Germinal center (tissue), 1 donor: ENCODE measurements around the gene DUSP2.

Experiments used
- DNase-seq: peaks from one replicate; pipeline ENCODE4 v3.0.0; 2012; ENCODE audit warnings: mixed read lengths, low spot score

The DUSP2 gene

GRCh38 chr2:96131813-96132745, 13.2 kb downstream of the DUSP2 start:
- DNase-seq = no peak

GRCh38 chr2:96131152-96131812, 14.0 kb downstream of the DUSP2 start:
- DNase-seq = no peak

DNA sequence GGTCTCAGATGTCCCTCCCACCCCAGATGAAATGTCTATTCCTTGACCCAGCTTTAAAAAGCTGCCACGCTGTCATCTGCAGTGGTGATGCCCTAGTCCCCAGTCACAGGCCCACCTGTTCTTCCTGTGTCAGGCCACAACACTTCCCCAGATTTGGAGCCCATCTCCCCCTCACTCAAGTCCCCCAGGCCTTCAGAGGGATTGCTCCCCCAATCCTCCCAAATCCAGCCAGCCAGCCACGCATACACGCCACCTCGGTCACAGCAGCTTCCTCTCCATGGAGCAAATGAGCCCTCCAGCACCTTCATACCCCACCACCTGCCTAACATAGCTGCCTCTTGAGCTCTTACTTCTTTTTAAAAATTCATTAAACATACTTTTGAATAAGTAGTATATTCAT, 14.8 kb downstream of the DUSP2 start:
- DNase-seq = no peak

DNA sequence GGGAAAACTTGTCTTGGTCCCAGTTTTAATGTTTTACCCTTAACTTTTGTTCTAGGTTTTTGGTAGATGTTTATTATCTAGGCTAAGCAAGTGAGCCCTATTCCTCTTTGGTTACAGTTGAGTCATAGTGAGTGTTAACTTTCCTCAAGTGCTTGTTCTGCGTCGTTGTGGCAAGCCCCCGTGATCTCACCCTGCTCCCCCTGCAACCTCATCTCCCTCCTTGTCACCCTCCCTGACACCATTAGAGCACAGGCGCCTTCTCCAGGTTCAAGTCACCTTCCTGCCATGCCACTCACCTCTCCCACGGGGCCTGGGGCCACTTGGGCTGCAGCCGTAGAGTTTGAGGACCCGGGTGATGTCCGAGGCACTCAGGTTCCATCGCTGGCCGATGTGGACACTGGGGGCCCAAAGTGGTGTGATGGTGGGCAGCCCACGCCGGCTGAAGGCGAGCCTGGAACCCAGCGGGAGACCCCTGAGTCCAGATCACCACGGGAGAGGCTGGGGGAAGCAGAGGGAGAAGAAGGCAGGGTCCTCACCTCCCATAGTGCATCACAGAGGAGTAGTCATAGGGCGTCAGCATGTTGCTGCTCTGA, 15.6 kb downstream of the DUSP2 start:
- no peak for DNase-seq

DNA sequence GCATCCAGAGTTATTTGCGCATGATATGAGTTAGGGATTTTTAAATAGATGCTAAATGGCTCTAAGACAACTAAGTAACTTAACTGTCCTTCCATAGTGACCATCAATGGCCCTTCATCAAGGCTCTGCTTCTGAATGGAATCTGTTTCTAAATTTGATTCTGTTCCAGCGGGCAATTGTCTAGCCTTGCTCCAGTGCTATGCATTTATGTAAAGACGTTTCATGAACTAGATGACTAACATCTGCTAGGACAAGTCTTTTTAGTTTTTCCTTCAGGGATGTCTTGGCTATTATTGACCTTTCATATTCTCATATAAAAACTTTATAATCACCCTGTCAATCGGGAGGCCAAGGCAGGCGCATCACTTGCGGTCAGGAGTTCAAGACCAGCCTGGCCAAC, 16.8 kb downstream of the DUSP2 start:
- DNase-seq = no peak

DNA sequence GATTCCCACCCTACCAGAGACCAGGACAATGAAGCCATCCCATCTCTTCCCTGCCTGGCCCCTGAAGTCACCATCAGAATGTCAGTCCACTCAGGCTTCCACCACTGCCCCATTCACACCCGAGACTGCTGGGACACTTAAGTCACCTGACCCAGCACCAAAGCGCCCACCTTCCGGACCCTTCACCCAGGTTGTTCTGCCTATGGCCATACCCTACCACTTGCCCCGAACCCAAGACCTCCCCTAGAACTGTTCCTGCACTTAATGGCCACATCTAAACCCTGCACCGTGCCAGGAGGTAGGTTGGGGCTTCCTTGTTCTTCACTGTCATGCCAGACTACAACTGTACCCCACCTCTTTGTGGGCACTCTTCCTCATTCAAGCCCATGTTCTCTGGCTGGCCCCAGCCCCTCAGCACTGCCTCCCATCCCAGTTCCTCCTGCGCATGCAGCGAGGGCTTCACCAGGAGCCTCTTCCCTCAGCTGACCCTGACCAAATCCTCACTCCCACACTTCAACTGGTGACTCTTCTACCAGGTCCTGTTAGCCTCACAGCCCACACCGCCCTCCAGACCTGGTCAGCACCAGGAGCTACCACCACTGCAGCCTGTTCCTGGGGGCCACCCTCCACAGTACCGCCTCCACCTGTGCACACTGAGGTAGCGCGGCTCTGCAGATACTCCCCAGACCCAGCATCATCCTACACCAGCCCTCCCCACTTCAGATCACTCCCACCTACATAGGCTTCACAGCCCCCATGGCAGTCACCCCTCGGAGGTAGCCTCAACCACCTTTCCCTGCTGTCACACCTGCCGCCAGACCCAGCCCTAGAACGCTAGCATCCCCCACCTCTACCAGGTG, 20.6 kb downstream of the DUSP2 start:
- DNase-seq = no peak

- DNase-seq = no peak
Observed at GRCh38 chr2:96123936-96124335, 21.3 kb downstream of the DUSP2 start.

GRCh38 chr2:96123290-96123689, 21.9 kb downstream of the DUSP2 start:
- no peak for DNase-seq

DNA sequence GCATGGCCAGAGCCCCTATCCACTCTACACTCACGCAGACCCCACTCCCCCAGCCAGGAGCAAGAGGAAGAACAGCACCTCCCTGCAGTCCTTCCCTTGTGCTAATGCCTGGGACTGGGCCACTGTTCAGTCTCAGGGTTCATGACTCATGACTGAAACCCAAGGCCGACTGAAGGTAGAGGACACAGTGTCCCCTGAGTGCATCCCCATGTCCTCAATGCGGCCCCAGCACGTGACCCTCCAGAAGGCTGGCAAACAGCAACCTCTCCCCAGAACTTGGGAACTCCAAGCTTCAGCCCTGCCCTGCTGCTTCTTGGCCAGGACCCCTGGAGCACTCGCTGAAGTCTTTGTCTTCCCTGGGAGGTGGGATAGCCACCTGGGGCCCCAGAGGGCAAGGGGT, 22.8 kb downstream of the DUSP2 start:
- DNase-seq = no peak

GRCh38 chr2:96121414-96121813, 23.8 kb downstream of the DUSP2 start:
- DNase-seq = no peak

GRCh38 chr2:96120991-96121390, 24.2 kb downstream of the DUSP2 start:
- DNase-seq = no peak

DNA sequence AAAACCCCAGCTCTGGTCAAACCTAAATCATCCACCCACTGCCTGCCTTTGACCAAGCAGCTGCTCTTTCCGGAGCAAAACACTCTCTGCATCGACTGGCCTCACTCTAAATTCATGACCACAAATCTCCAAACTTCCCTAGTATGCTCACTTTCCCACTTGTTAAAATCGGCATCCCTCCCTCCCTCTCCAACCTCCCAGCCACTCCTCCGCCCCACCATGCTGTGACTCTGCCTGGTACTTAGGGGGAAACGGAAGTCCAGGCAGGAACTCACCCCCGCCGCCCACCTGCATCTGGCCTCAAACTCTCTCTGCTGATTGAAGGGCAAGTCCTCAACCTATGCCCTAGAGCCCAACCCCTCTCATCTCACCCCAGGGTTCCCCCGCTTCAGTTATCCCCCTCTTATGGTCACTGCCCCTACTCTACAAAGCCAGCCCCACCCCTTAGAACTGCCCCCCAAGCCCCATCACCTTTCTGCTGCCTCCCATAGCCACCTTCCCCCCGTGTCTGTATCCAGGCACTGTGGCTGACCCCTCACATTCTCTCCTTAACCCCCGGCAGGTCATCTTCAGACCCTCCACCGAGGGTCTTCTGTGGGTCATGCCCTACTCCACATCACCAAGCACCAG, 25.0 kb downstream of the DUSP2 start:
- peak; percentile 42 for DNase-seq

- no peak for DNase-seq
Observed at GRCh38 chr2:96119389-96119751, 25.9 kb downstream of the DUSP2 start.

GRCh38 chr2:96118698-96119388, 26.4 kb downstream of the DUSP2 start:
- no peak for DNase-seq

DNA sequence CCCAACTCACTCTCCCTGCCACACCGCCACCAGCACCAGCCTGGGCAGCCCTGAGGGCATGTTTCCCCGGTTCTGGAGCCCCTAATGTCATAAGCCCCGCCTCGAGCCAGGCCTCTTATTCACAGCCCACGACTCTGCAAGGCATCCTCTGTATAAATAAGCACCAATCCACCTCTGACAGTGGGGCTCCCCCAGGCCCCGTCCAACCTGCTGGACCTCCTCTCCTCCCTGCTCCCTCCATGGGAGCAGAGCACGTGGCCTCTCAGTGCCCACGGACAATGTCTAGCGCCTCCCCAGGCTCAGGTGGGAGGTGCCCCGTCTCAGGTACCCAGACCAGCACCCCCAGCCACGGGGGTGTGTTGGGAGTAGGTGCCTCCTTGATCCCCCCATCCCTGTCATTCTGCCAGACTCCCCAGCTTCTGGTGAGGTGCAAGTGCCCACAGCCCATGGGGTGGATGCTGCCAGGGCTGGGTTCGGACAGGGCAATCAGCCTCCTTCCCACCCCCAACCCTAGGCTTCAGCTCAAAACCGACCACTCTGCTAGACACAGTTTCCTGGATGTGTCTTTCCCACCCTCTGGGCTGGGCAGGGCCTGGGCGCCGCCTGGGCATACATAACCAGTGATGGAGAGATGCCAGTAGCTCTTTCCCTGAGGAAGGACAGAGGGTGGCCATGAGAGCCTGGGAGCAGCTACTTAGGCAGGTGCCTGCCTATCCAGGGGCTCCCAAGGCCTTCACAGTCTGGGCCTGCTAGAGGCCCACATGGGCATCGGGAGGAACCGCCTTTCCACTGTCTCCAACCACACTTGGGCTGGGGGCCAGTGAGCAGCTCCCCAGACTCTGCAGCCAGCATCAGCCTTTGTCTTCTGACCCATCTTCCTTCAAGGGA, 27.3 kb downstream of the DUSP2 start:
- peak; percentile 62 for DNase-seq

DNA sequence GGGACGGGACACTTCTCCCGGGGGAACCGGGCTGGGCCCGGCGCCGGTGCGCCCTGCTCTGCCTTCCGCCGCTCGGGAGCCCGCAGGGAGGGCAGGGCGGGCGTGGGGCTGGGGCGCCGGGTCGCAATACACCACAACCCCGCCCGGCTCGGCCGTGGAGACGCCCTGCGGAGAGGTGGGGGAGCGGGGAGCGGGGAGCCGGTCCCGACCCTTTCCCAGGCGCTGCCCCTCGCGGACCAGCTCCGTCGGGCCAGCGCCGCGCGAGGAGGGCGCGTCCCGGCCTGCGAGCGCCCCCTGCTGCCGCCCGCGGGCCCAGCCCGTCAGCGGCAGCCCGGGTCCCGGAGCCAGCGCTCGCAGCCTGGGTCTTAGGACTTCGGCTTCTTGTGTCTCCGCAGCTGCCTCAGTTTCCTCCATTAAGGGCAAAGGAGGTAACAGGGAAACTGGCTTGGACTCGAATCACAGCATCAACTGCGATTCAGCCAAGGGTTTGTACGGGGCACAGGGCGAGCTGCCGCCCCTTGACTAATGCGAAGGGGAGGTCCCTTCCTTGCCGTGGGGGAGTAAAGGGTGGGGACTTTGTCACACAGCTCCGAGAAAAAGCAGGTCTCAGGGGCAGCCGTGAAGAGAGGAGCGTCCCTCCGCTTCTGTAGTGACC, 28.2 kb downstream of the DUSP2 start:
- peak; percentile 88 for DNase-seq

DNA sequence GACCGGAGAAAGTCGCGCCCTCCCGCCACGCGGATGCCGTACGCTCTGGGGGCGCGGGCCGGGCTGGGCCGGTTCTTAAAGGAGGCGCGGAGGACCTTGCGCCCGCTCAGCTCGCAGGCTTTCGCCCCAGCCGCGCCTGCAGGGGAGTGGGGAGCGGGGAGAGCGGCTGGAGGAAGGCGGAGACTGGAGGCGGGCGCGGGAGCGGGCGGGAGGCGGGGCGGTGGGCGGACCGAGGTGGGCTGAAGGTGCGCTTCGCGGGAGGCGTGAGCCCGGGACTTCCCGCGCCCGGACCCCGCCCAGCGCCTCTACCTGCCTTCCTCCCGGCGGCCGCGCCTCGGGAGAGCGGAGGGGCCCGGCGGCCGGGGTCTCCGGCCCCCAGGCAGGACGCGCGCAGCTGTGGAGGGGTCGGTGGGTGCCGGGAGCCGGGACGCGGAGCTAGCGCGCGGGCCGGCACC, 28.8 kb downstream of the DUSP2 start, which contains the start of gene ADRA2B:
Gene ADRA2B (minus strand): TSS at position 148 of the 455 bp plus-strand sequence. CDS start 422 bp downstream, outside the sequence.
- DNase-seq = peak; percentile 84

DNA sequence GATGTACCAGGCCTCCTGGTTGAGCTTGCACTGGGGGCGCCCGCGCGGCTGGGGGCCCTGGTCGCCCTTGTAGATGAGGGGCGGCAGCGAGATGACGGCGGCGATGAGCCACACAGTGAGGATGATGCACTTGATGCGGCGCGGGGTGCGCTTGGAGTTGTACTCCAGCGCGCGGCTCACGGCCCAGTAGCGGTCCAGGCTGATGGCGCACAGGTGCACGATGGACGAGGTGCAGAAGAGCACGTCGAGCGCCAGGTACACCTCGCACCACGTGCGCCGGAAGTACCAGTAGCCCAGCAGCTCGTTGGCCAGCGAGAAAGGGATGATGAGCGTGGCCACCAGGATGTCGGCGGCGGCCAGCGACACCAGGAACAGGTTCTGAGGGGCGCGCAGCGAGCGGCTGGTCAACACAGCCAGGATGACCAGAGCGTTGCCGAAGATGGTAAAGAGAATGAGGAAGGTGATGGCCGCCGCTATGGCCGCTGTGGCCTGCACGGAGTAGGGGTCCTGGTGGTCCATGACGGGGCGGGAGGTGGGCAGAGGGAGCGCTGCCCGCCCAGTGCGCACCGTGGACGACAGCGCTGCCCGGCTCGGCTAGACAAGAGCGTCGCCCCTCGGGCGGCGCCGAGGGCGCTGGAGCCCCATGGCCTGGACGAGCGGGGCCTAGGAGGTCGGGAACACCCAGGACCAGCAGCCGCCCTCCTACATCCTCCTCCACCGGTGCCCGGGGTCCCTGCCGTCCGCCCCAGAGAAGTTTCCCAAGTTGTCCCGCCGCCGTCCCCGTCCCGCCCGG, 29.4 kb downstream of the DUSP2 start:
- no peak for DNase-seq
